Heart right ventricle (tissue), 16 donors: ENCODE measurements around the gene MTREX. TPM values are rescaled to one million over a fixed set of nuclear protein-coding genes. Genes with fewer than 3 reads are reported as not detected.

Experiments
- ATAC-seq, 8 donors: fragments of 200-7000 bp; cut with Tn5 transposase; one replicate each; pipeline ENCODE4 v1.9.1; 2020; ENCODE audit warnings: mild to moderate bottlenecking in 8 of 8, moderate library complexity in 8 of 8, moderate number of reproducible peaks in 1 of 8
- DNase-seq, 2 donors: peaks; one replicate each; pipeline ENCODE4 v3.0.0-alpha.2; 2020
- H3K27ac ChIP-seq, 10 donors: fragments of 200-600 bp; sonication (generic) in 2 of 10; one replicate each; pipeline versions ENCODE4 v1.5.0 to v1.8.0; 2020 to 2022; ENCODE audit warnings: mild to moderate bottlenecking in 3 of 10
- H3K27me3 ChIP-seq, 7 donors: fragments of 200-600 bp; one replicate each; pipeline ENCODE4 v1.8.0; 2021 to 2022; ENCODE audit warnings: mild to moderate bottlenecking in 2 of 7
- H3K36me3 ChIP-seq, 9 donors: fragments of 200-600 bp; sonication (generic) in 1 of 9; one replicate each; pipeline versions ENCODE4 v1.5.0 to v1.8.0; 2020 to 2022; ENCODE audit warnings: mild to moderate bottlenecking in 2 of 9
- H3K4me1 ChIP-seq, 9 donors: fragments of 200-600 bp; sonication (generic) in 1 of 9; one replicate each; pipeline versions ENCODE4 v1.5.0 to v1.8.0; 2020 to 2022; ENCODE audit warnings: mild to moderate bottlenecking in 4 of 9
- H3K4me3 ChIP-seq, 10 donors: fragments of 200-600 bp; sonication (generic) in 2 of 10; one replicate each; pipeline versions ENCODE4 v1.5.0 to v1.8.0; 2020 to 2022; ENCODE audit warnings: mild to moderate bottlenecking in 7 of 10, moderate library complexity in 2 of 10
- H3K9me3 ChIP-seq, 11 donors: fragments of 200-600 bp in 10 of 11; sonication (generic) in 2 of 11; one replicate each; pipeline versions ENCODE4 v1.5.0 to v1.8.0; 2013 to 2022; ENCODE audit warnings: mild to moderate bottlenecking in 2 of 11, control low read depth in 1 of 11, moderate library complexity in 1 of 11
- CTCF ChIP-seq, 9 donors: fragments of 200-600 bp; sonication (generic) in 2 of 9; IDR thresholded peaks; one replicate each; pipeline versions ENCODE4 v1.5.0 to v1.8.0; 2021 to 2022; ENCODE audit warnings: antibody characterized with exemption in 9 of 9, mild to moderate bottlenecking in 5 of 9, moderate library complexity in 1 of 9
- WGBS, 2 donors: extraction: QIAGEN DNeasy Blood & Tissue Kit; methylation state at CpG; one replicate each; pipeline ENCODE4 v1.1.7; 2013; ENCODE audit warnings: inconsistent platforms in 1 of 2; 5-methylcytosine and 5-hydroxymethylcytosine counted together
- intact Hi-C, 10 donors: fragments of 100-400 bp; cut with DNase I; formaldehyde crosslinking; loops; one replicate each; pipeline versions ENCODE4 v1.11.1 to v1.14.2; 2022
- polyA plus RNA-seq, 2 donors: library from polyadenylated mRNA; stranded (reverse); fragments of 200-250 nt; gene quantifications; one replicate each; pipeline ENCODE4 v1.2.3, GENCODE V29; 2013
- total RNA-seq, 10 donors: library from RNA; stranded (reverse); fragmentation: NEBNext Ultra II Directional in 3 of 10; extraction: Animal tissue kit (Norgen Biotek cat#: 25700) in 3 of 10; gene quantifications; one replicate each; pipeline versions ENCODE4 v1.2.1 to v1.2.4, GENCODE V29; 2021 to 2023
- donor health status: Arrhythmogenic right ventricular cardiomyopathy.
- donor health status: ischemic (EF 13 %, LVEDD 7.1; RV severe dilation, severe dysfunction).
- donor health status: healthy with polysubstance abuse.
- donor health status: DM: no; HTN: yes; CAD: no.
- donor health status: DM: no; HTN: no; CAD: no.
- donor health status: ischemic (EF 25% LVEDD 6.9; RV normal size, moderate dysfunction).
- donor health status: ischemic (EF 25% LVEDD 5.7; RV mildly dilated, moderate dysfunction).
- donor health status: healthy.
- donor health status: DM: yes; HTN: yes; CAD: no.
- donor health status: Ischemic cardiomyopathy.
- donor health status: ischemic (EF 35%, LVEDD 5.7; RV mildly dilated, moderate dysfunction).
- donor health status: nonischemic (EF 11% LVEDD 7.7; RV severe dilation, severe dysfunction).
- donor health status: DM: yes; HTN: yes; CAD: no.
- donor health status: PGD.
- donor health status: ischemic (EF 29% LVEDD 5.4; RV normal size, mild dysfunction).
- donor health status: nonischemic (EF 23%, LVEDD 6.1; RV moderate dilation, normal function).

The MTREX gene
- total and polyA plus RNA-seq, 12 donors: 17.9 to 69.9 (median 62.1) TPM

- Histone ChIP-seq H3K4me1 (peaks cover 0 to 48% (median 20%) of the 10 kb centered on the region in 9 donors), H3K36me3 (peaks cover 0 to 32% (median 5%) of the 10 kb centered on the region in 9 donors), H3K27ac (no peak overlapping the region), H3K9me3 (no peaks in the 10 kb centered on the region), H3K27me3 (no peaks in the 10 kb centered on the region), H3K4me3 (no peak overlapping the region)
- no peak for ATAC-seq
- intact Hi-C loops: no loop called here
- DNase-seq: no peak
- no peak for TF ChIP-seq CTCF (IDR thresholded peaks at IDR 0.05)
- WGBS, 2 donors: 95% methylated on average over 3 of the region's 3 CpGs
These were observed 148.6 kb downstream of the MTREX start for GRCh38 chr5:55456216-55456895.

- Histone ChIP-seq H3K9me3 (no peaks in the 10 kb centered on the region), H3K36me3 (peaks cover 0 to 46% (median 14%) of the 10 kb centered on the region in 9 donors), H3K27ac (no peak overlapping the region), H3K4me3 (no peak overlapping the region), H3K27me3 (no peaks in the 10 kb centered on the region), H3K4me1 (peaks cover 0 to 34% (median 14%) of the 10 kb centered on the region in 9 donors)
- 81 to 97% methylated on average over 2 of the region's 2 CpGs for WGBS, 2 donors
- intact Hi-C loops: no loop called here
- TF ChIP-seq CTCF (IDR thresholded peaks at IDR 0.05): no peak
- DNase-seq: no peak
- no peak for ATAC-seq
These were observed 151.8 kb downstream of the MTREX start for GRCh38 chr5:55459572-55459971.

GRCh38 chr5:55463613-55464012 is 155.8 kb downstream of the MTREX start:
- intact Hi-C loops: loop anchor here in 1 of 10 donors (2.0 kb wide), 1 partner anchor 65 kb away; no protein-coding TSS in a partner anchor
- Histone ChIP-seq H3K4me1 (peaks cover 3 to 42% (median 26%) of the 10 kb centered on the region in 9 donors), H3K27me3 (no peaks in the 10 kb centered on the region), H3K27ac (no peak overlapping the region), H3K9me3 (no peaks in the 10 kb centered on the region), H3K36me3 (peaks cover 0 to 66% (median 30%) of the 10 kb centered on the region in 9 donors), H3K4me3 (no peak overlapping the region)
- WGBS, 2 donors: 98 to 100% methylated on average over 3 of the region's 3 CpGs
- ATAC-seq (no peak), DNase-seq (no peak)
- TF ChIP-seq CTCF (IDR thresholded peaks at IDR 0.05): no peak

GRCh38 chr5:55467862-55468551 is 160.2 kb downstream of the MTREX start:
- Histone ChIP-seq H3K9me3 (no peaks in the 10 kb centered on the region), H3K4me1 (peaks cover 3 to 47% (median 36%) of the 10 kb centered on the region in 9 donors), H3K27ac (peak overlapping the region in 6 of 10 donors; percentile 3 to 67 (median 30)), H3K36me3 (peaks cover 0 to 76% (median 23%) of the 10 kb centered on the region in 9 donors), H3K27me3 (no peaks in the 10 kb centered on the region), H3K4me3 (no peak overlapping the region)
- whole genome bisulfite sequencing, 2 donors: 65 to 67% methylated on average over 5 of the region's 5 CpGs
- DNase-seq (no peak), ATAC-seq (no peak)
- intact Hi-C loops: no loop called here
- TF ChIP-seq CTCF (IDR thresholded peaks at IDR 0.05): no peak
